ENCODE results near the gene COG7.

GRCh38 chr16:23402100-23402499 lies 50.9 kb downstream of the COG7 start:
- TF ChIP-seq PBX3 (CRISPR knock-in tag; IDR thresholded peaks at IDR 0.05), result no peak
- no peak for TF ChIP-seq CTCF (tag by site-specific recombination; IDR thresholded peaks at IDR 0.05)
- no peak for TF ChIP-seq ZBTB1 (tag by site-specific recombination; IDR thresholded peaks at IDR 0.05)
- no peak for TF ChIP-seq SETDB1 (IDR thresholded peaks at IDR 0.05; ENCODE audit: insufficient read length, low read length)
- TF ChIP-seq ZNF488 (tag by site-specific recombination; IDR thresholded peaks at IDR 0.05), result no peak
- TF ChIP-seq ZNF513 (tag by site-specific recombination; IDR thresholded peaks at IDR 0.05), result no peak
- TF ChIP-seq ZNF274 (IDR thresholded peaks at IDR 0.05; ENCODE audit: low read length), result no peak
- no peak for TF ChIP-seq ZNF274 (tag by site-specific recombination; IDR thresholded peaks at IDR 0.05; ENCODE audit: borderline replicate concordance)
- no peak for TF ChIP-seq YY1 (tag by site-specific recombination; IDR thresholded peaks at IDR 0.05)
- TF ChIP-seq ZNF324 (tag by site-specific recombination; IDR thresholded peaks at IDR 0.05), result no peak
- TF ChIP-seq ZNF362 (tag by site-specific recombination; IDR thresholded peaks at IDR 0.05), result no peak
- TF ChIP-seq ATF2 (tag by site-specific recombination; IDR thresholded peaks at IDR 0.05; ENCODE audit: low read depth), result no peak
- no peak for TF ChIP-seq ZNF341 (tag by site-specific recombination; IDR thresholded peaks at IDR 0.05; ENCODE audit: low read depth)
